A673 (cell line): ENCODE measurements around the gene WWC1.

Experiments used
- CTCF ChIP-seq: fragments of 300-800, 200-600 bp; sonication (generic); conservative IDR thresholded peaks from 2 replicates; pipeline ENCODE4 v1.5.1; 2017; ENCODE audit warnings: low read depth, mild to moderate bottlenecking, antibody characterized with exemption, low read length, moderate library complexity, mixed read lengths
- EZH2 ChIP-seq: fragments of 200-600 bp; sonication (generic); IDR thresholded peaks from 2 replicates; pipeline ENCODE4 v1.6.1; 2017; ENCODE audit warnings: borderline replicate concordance, low read depth, mild to moderate bottlenecking, mixed read lengths, antibody characterized with exemption, low read length; ENCODE audit not compliant: poor library complexity, severe bottlenecking

DNA sequence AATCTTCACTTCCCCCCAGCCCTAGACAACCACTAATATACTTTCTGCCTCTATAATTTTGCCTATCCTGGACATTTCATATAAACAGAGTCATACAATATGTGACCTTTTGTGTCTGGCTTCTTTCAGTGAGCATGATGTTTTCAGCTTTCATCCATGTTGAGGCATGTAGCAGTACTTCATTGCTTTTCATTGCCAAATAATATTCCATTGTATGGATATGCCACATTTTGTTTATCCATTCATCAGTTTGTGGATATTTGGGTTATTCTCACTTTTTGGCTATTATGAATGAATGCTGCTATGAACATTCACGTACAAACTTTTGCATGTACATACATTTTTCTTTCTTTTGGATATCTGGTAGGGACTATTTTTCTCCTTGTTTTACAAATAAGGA is 49.0 kb downstream of the WWC1 start:
- TF ChIP-seq CTCF, result no peak
- no peak for TF ChIP-seq EZH2
